Activated T-helper 1 cell treated with anti-CD3 and anti-CD28 coated beads, Interleukin-2, amount 50 U/mL, for 16 hours (primary cell): ENCODE results near the gene FBXW2.

Experiments used
- DNase-seq, 2 donors: peaks; one replicate each; pipeline ENCODE4 v3.0.0-alpha.2; 2020; ENCODE audit warnings: low read depth in 1 of 2, low spot score in 1 of 2

The FBXW2 gene

DNA sequence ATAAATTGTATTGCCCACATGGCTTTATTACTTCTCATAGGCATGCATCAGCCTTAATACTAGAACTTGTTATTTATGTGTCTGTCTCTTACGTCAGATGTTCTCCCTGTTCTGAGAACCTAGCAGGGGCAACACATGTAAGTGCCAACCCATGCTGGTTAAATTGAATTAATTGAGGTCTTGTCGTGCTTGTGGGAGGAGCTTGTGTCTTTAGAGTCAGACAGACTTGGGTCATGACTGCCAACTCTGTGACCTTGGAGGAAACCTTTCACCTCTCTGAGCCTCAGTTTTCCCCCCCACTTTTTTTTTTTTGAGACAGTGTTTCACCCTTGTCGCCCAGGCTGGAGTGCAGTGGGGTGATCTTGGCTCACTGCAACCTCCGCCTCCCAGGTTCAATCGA lies 76.7 kb downstream of the FBXW2 start:
- no peak for DNase-seq

DNA sequence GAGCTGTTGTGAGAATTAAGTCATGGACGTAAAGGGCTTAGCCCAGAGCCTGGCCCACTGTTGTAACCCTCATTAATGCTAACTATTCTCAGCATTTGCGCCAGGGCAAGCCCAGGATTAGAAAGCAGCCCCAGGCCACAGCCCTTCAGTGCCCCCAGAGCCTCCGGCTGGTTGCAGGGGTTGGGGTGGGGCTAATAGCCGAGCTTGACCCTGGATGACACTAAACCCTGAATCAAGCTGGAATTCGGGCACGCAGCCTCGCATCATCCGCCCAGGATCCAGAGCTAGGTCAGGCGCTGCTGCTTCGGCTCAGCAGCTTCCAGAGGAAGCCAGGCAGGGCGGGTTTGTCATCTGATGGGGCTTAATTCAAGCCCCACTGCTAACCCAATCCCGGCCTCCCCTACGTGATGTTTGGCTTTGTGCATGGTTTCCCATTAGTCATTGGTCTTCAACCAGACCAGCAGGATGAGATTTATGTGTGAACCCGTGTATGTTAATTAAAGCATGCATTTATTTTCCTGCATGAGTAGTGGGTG lies 77.8 kb downstream of the FBXW2 start:
- no peak for DNase-seq

DNA sequence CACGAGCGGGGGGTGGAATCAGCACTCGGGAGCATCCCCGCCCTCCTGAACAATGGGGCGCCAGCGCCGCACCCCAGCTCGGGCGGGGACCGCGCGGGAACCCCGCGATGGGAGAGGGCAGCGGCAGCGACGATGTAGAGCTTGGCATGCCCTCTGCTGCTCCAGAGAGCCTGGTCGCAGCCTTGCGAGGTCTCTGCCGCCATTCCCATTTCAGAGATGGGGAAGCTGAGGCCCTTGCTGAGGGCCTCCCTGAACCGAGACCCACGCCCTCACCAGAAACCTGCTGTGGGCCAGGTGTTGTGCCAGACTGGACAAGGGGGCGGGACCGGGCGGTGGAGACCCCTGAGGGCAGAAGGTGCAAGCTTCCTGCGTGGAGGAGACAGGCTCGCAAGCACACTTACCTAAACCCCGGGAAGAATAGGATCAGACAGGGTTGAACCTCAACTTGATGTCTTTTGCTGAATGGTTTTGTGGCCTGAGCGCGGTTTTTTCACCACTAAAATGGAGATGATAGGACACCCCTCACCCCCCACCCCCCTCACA lies 78.3 kb downstream of the FBXW2 start:
- DNase-seq = no peak

DNA sequence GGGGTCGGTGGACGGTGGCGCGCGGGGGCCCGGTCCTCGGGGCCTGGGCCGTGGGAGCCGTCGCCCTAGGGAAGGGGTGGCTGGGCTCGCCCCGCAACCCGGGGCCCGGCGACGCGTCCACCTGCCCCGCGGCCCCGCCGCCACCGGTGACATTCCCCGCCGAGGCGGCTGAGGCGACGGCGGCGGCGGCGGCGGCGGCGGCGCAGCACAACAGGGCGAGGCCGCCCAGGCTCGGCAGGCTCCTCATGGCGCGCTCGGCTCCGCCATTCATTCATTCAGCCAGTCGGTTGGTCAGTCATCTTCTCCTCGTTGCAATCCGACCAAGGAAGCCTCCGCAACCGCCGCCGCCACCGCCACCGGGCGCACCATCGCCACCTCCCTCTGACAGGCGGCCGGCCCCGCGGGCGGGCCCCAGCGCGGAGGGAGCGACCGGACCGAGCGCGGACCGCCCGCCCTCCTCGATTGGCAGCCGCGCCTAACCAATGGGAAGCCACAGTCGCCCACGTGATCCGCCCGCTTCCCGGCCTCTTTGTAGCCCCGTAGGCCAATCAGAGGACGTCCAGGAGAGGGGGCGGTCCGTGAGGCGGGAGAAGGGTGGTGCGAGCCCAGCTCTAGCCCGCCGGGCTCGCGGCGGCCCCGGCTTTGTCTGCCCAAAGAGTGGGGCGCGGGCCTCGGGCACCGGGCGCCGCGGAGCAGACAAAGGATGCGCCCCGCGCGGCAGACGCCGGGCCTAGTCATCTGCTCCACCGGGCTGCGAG lies 78.9 kb downstream of the FBXW2 start, which contains the start of gene MEGF9:
TSS of gene MEGF9 (minus strand) at position 383 of the 758 bp plus-strand sequence. CDS start at position 271, 112 bp downstream.
- peak; percentile 91 to 95 for DNase-seq

DNA sequence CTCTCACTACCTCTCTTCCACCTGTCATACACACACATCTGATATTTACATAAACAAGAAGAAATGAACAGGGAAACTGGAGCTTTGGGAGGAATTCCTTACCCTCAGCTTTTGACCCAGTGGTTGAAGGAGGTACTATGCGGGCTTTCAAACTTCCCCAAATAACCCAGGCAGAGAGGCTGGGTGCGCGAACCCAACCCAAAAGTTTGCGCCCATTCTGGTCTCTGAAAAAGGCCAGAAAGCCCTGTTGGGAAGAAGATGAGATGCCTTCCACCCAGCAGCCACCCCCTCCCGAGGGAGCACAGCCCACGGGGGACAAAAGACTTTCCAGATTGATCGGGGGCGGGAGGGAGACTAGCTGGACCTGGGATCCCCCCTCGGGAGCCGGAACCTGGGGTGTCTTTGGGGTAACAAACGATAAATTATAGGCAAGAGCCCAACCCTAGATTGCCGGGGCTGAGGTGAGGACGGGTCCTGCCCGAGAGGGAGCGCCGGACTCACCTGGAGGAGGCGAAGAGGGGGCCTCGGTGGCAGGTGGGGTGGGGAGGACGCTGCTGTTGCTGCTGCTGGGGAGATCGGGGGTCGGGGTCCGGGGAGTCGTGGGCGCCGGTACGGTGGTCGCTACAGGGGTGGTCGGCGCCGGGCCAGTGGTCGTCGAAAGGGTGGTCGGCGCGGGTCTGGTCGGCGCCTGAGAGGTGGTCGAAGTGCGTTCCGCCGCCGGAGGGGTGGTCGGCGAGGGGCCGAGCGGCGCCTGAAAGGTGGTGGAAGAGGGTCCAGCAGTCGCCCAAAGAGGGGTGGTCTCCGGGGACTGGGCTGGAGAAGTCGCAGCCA lies 79.7 kb downstream of the FBXW2 start:
- no peak for DNase-seq

DNA sequence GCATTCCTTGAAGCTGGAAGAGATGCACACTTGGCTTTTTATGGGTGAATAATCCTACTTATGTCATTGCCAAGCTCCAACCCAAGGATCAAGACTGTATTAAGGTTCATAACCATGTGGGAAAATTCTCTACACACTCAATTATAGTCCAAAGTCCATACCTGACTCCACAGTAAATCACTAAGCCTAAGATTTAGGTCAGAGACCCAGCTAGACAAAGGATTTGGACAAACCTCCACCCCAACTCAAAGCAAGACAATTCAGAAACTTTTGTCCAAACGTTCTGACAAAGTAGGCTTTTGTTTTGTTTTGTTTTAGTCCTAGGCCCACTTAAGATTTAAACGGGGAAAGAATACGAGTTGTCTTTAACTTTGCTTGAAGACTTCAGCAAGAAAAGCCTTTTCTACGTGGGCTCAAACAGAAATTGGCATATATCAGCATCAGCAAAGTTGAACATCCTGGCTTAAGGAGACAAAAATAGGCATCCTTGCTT lies 80.6 kb downstream of the FBXW2 start:
- no peak for DNase-seq

DNA sequence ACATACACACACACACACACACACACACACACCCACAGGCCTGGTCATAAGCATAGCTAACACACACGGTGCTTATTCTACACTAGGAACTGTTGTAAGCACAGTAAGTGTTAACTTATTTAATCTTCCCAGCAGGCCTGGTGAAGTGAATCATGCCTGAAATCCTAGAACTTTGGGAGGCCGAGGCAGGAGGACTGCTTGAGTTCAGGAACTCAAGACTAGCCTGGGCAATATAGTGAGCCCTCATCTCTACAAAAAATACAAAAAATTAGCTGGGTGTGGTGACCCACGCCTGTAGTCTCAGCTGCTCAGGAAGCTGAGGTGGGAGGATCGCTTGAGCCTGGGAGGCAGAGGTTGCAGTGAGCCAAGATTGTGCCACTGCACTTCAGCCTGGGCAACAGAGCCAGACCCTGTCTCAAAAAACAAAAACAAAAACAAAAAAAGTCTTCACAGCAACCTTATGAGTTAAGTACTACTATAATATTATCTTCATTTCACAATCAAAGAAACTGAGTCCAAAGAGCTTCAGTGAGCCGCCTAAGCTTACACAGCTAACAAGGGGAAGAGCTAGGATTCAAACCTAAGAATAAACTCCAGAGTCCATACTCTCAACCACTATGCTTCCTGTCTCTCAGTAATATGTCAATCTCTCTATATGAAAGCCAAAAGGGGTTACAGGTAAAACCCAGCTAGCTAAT lies 81.2 kb downstream of the FBXW2 start:
- no peak for DNase-seq

DNA sequence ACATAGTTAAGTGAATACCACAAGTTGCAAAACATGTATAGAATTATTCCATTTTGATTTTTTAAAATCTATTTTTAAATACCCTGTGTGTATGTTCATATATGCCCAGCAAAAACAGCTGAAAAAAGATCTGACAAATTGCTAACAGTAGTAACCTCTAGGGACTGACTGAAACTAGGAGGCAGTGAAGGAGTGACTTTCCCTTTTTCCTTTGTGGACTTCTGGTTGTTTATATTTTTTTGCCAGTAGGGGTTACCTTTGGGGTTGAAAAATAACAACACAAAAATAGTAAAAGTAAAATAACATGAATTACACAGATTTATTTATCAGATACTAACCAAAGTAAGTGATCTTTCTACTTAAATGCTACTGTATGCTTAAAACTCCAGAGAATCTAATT lies 81.9 kb downstream of the FBXW2 start:
- no peak for DNase-seq

DNA sequence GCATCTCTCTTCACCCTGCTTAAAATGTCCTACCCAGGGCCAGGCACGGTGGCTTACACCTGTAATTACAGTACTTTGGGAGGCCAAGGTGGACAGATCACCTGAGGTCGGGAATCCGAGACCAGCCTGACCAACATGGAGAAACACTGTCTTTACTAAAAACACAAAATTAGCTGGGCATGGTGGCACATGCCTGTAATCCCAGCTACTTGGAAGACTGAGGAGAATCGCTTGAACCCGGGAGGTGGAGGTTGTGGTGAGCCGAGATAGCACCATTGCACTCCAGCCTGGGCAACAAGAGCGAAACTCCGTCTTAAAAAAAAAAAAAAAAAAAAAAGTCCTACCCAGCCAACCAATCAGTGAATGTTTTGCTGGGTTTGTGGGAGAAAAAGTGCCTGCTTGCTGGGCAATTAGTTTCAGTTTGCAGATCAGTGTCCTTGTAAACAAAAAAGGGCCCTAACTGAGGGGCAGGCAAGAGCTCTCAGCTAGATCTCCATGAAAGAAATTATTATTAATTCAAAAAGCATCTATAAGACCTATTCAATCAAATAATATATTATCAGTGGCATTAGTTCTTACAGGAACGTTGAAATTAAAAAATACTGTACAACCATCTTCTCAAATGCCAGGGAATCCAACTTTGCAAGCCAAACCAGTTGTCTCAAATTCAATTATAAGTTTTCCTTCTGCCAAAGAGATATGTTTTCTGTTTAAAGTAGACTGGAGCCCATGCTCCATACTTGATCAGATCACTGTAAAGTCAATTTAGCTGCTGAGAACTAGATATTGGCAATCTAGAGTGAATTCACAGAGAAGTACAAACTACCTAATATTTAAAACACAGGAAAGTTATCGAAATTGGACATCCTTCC lies 82.9 kb downstream of the FBXW2 start:
- no peak for DNase-seq

DNA sequence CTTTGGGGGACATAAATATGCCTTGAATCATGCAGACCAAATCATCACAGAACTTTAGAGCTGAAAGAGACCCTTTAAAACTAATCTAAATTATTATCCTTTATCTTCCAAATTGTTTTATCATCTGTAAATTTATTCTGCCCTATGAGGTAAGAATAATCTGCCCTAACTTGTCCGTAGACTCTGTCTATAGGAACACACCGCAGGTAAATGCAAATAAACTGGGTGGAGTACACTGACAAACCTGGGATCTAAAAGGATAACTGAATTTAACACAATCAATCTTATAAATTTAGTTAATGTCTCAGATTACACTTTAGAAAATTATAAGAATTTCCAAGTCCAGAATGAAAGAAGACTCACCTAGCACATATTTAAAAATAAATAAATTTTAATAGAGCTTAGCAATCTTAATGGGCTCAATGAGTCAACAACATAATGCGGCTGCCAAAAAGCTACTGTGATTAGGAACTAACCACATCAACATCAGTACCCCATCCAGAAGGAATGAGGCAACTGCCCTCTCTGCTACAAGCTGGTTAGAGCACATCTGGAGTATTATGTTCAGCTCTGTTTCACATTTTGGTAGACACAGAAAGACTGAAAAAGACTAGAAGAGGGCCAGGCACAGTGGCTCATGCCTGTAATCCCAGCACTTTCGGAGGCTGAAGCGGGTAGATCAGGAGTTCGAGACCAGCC lies 84.5 kb downstream of the FBXW2 start:
- no peak for DNase-seq

DNA sequence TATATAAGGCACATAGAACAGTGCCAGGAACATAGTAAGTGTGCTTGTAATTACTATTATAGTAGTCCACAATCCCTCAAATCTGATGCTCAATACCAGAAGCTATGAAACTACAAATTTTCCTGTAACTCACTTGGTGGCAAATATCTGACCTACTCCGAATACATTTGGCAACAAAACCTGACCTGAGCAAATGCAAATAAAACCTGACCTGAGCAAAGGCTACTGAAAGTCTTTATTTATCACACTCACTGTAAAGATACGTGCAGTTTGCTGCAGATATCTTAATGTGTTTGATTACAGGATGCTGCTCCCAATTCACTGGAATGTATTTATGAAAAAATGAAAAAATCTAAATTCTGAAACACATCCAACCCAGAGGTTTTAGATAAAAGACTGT lies 86.0 kb downstream of the FBXW2 start:
- DNase-seq = no peak
